Measurements from ENCODE around the gene PIP5K1A. TPM values are rescaled to one million over a fixed set of nuclear protein-coding genes. Genes with fewer than 3 reads are reported as not detected.

PIP5K1A gene
- total RNA-seq (2021; fragmentation: NEBNext Ultra II Directional; extraction: Animal tissue kit (Norgen Biotek cat#: 25700)) (72.5 and 87.5 TPM in 2 replicates), polyA plus RNA-seq (2011; rRNA removed) (96.0 and 105 TPM in 2 replicates), polyA minus RNA-seq (2011; rRNA and poly(A)+ RNA removed) (168 and 256 TPM in 2 replicates)
- polyA plus RNA-seq (2011; cell fraction: cytosol; rRNA removed), result 75.8 TPM
- 98.1 TPM for polyA plus RNA-seq (2011; cell fraction: nucleus; rRNA removed)
- 43.9 to 54.0 TPM (median 52.0 TPM) in 4 replicates for polyA plus RNA-seq (2012, experiment 1 of 2)
- polyA plus RNA-seq (2012, experiment 2 of 2), result 23.6 TPM
- polyA plus RNA-seq (2013, experiment 1 of 2), result 60.0 TPM
- 57.5 TPM for polyA plus RNA-seq (2013, experiment 2 of 2)
- polyA minus RNA-seq (2011; cell fraction: cytosol; rRNA and poly(A)+ RNA removed), result 55.0 TPM
- polyA minus RNA-seq (2011; cell fraction: nucleus; rRNA and poly(A)+ RNA removed), result 141 TPM
- long read RNA-seq, experiment 1, partial matches to known transcripts, result 8 of 32 reads
- long read RNA-seq, experiment 1, other reads (novel, unspliced or antisense), result 17 of 32 reads
- long read RNA-seq, experiment 2, transcript PIP5K1A-201 (15 exons, 3,767 nt), result major isoform, 7 of 21 reads
- long read RNA-seq, experiment 2, partial matches to known transcripts, result 9 of 21 reads
- long read RNA-seq, experiment 2, other reads (novel, unspliced or antisense), result 1 of 21 reads

- Histone ChIP-seq H3K23me2 (ENCODE audit: low read depth, low read length) (peaks cover 13% of the 10 kb centered on the region), H3K36me3 (ENCODE audit: control insufficient read depth in 2 of 4, insufficient read depth in 4 of 4, low read length in 3 of 4) (peaks cover 0 to 8% (median 4%) of the 10 kb centered on the region in 4 experiments; a peak in 2 of 8 replicates), H3K56ac (replicated peaks; ENCODE audit: insufficient read length, low read depth, low read length) (peak within 1 kb of the TSS; percentile 96), H2AFZ (ENCODE audit: low read length) (peak within 1 kb of the TSS; percentile 62; the same call in 1 of the 2 replicates), H2BK5ac (ENCODE audit: low read depth, low read length) (peak within 1 kb of the TSS; percentile 97), H2BK12ac (ENCODE audit: low read depth, low read length) (peak within 1 kb of the TSS; percentile 95), H4K5ac (ENCODE audit: insufficient read length, low read depth, low read length) (peak within 1 kb of the TSS; percentile 93), H3K9me3 (ENCODE audit: insufficient read depth in 2 of 2, low read depth in 1 of 2, low read length in 1 of 2) (no peaks in the 10 kb centered on the region), H4K20me1 (replicated peaks in 1 of 2; ENCODE audit: control insufficient read depth in 1 of 2, insufficient read depth in 2 of 2, low read length in 2 of 2) (peaks cover 4 to 7% of the 10 kb centered on the region in 2 experiments), H3K27me3 (replicated peaks in 1 of 4; ENCODE audit: control insufficient read depth in 3 of 4, extremely low read depth in 1 of 4, insufficient read depth in 3 of 4, low read length in 3 of 4) (no peaks in the 10 kb centered on the region), H3K27ac (ENCODE audit: low read depth, low read length) (peak within 1 kb of the TSS; percentile 85), H2AK5ac (ENCODE audit: low read depth, low read length) (peak within 1 kb of the TSS; percentile 89), H3K18ac (ENCODE audit: extremely low read depth, low read length) (peak within 1 kb of the TSS; percentile 97), H3K79me1 (ENCODE audit: low read depth, low read length) (no peaks in the 10 kb centered on the region), H3K4me3 (ENCODE audit: extremely low read depth in 1 of 4, insufficient read depth in 2 of 4, low read depth in 3 of 4, low read length in 4 of 4) (peak within 1 kb of the TSS; percentile 74 to 99 (median 93)), H3K9ac (replicated peaks in 1 of 4; ENCODE audit: extremely low read depth in 1 of 4, low read depth in 3 of 4, low read length in 3 of 4) (peak within 1 kb of the TSS; percentile 75 to 98 (median 86)), H2BK20ac (ENCODE audit: low read length) (no peak within 1 kb of the TSS), H3K14ac (ENCODE audit: insufficient read length) (no peak within 1 kb of the TSS), H3K23ac (ENCODE audit: insufficient read length) (no peak within 1 kb of the TSS), H2BK15ac (ENCODE audit: low read length) (no peak within 1 kb of the TSS), H3K4me1 (replicated peaks in 1 of 4; ENCODE audit: control insufficient read depth in 3 of 4, insufficient read depth in 4 of 4, low read length in 3 of 4) (peaks cover 2 to 4% (median 3%) of the 10 kb centered on the region in 4 experiments; a peak in 3 of 7 replicates), H2BK120ac (replicated peaks; ENCODE audit: low read depth, low read length) (peak within 1 kb of the TSS; percentile 94), H3K79me2 (ENCODE audit: control insufficient read depth in 1 of 2, insufficient read depth in 2 of 2, low read length in 2 of 2) (peaks cover 34 to 50% of the 10 kb centered on the region in 2 experiments), H3K4ac (replicated peaks; ENCODE audit: insufficient read length, low read depth, low read length) (peak within 1 kb of the TSS; percentile 100), H3K4me2 (ENCODE audit: insufficient read depth in 1 of 2, low read depth in 2 of 2, low read length in 2 of 2) (peak within 1 kb of the TSS; percentile 68 to 69), H4K91ac (replicated peaks; ENCODE audit: insufficient read length, low read length) (peak within 1 kb of the TSS; percentile 73), H4K8ac (ENCODE audit: extremely low read depth, insufficient read depth, low read length) (peak within 1 kb of the TSS; percentile 94)
- peak; percentile 75 to 98 for DNase-seq (ENCODE audit: low read depth in 1 of 2, low spot score in 2 of 2)
- WGBS, 2 experiments (ENCODE audit: extremely low coverage in 1 of 2, insufficient coverage in 1 of 2, insufficient read length in 1 of 2, insufficient replicate concordance in 2 of 2, low coverage in 1 of 2, low lambda C conversion rate in 2 of 2, missing lambda C conversion rate in 1 of 2), result 2% methylated on average over 59 of the region's 60 CpGs; no CpG with 5 or more reads in 1 of the 2 experiments
- CTCF ChIA-PET (ENCODE audit: partially characterized antibody), result interaction anchor here (1.0 kb wide), 2 partner anchors 57 to 99 kb away, joined by 3 read pairs; no protein-coding TSS in a partner anchor
- FAIRE-seq, result peak; percentile 24
- POLR2A ChIA-PET (ENCODE audit: partially characterized antibody), result interaction anchor here (0.6 to 1.9 kb wide), 8 partner anchors 9 to 201 kb away, joined by 3 to 7 read pairs (median 4); partner anchors contain the start of genes PSMB4, PSMD4 and VPS72
- TF ChIP-seq ATF3 (IDR thresholded peaks at IDR 0.05; ENCODE audit: insufficient read depth, low read depth, low read length) (peak; percentile 91), CHD1 (IDR thresholded peaks at IDR 0.05; ENCODE audit: low read depth, low read length) (no peak), PHF8 (conservative IDR thresholded peaks at IDR 0.05; ENCODE audit: low read depth, low read length) (peak; percentile 78), KDM4A (IDR thresholded peaks at IDR 0.05; ENCODE audit: low read depth, low read length, severe bottlenecking) (peak; percentile 28), SIN3A (conservative IDR thresholded peaks at IDR 0.05 in 1 of 2, IDR thresholded peaks at IDR 0.05 in 1 of 2; ENCODE audit: low read depth in 1 of 2, low read length in 2 of 2) (peak in 1 of 2 experiments; percentile 19; a peak in 1 of 4 replicates), CBX8 (IDR thresholded peaks at IDR 0.05; ENCODE audit: borderline replicate concordance, low read depth, low read length) (no peak)
These were observed at the start of gene PIP5K1A for GRCh38 chr1:151198254-151199127. Gene PIP5K1A (plus strand): TSS chr1:151198552. CDS start chr1:151198997, 445 bp downstream.

Data from H1 (cell line).